Mesendoderm (in vitro differentiated cells): ENCODE data around the gene FAHD1.

ENCODE experiments used
- DNase-seq: peaks from one replicate; pipeline ENCODE4 v3.0.0; 2013
- H2AK5ac ChIP-seq: 2 replicates; pipeline ENCODE4 v1.6.1; 2013; ENCODE audit warnings: low read length, inconsistent platforms
- H2BK120ac ChIP-seq: 2 replicates; pipeline ENCODE4 v1.6.1; 2013; ENCODE audit warnings: low read depth, mild to moderate bottlenecking, low read length, moderate library complexity, mixed read lengths
- H2BK15ac ChIP-seq: replicated peaks from 2 replicates; pipeline ENCODE4 v1.6.1; 2013; ENCODE audit warnings: low read depth, mild to moderate bottlenecking, moderate library complexity
- H2BK5ac ChIP-seq: 2 replicates; pipeline ENCODE4 v1.6.1; 2013; ENCODE audit warnings: low read length, inconsistent platforms
- H3K18ac ChIP-seq: 2 replicates; pipeline ENCODE4 v1.6.1; 2013; ENCODE audit warnings: mild to moderate bottlenecking, low read length, mixed read lengths
- H3K23ac ChIP-seq: one replicate; pipeline ENCODE4 v1.6.1; 2013; ENCODE audit warnings: low read length
- H3K27ac ChIP-seq: 2 replicates; pipeline ENCODE4 v1.5.1; 2013; ENCODE audit warnings: low read depth, mild to moderate bottlenecking, inconsistent platforms, low read length, moderate library complexity
- H3K27me3 ChIP-seq: 2 replicates; pipeline ENCODE4 v1.6.1; 2013; ENCODE audit warnings: low read length, control low read depth, mild to moderate bottlenecking, inconsistent platforms; ENCODE audit not compliant: insufficient read depth, poor library complexity
- H3K36me3 ChIP-seq: 2 replicates; pipeline ENCODE4 v1.6.1; 2013; ENCODE audit warnings: low read length, inconsistent platforms; ENCODE audit not compliant: control insufficient read depth, insufficient read depth
- H3K4ac ChIP-seq: one replicate; pipeline ENCODE4 v1.6.1; 2013; ENCODE audit warnings: low read depth, mild to moderate bottlenecking, low read length, moderate library complexity
- H3K4me1 ChIP-seq: 2 replicates; pipeline ENCODE4 v1.6.1; 2013; ENCODE audit warnings: low read depth, low read length, inconsistent platforms; ENCODE audit not compliant: control insufficient read depth
- H3K4me2 ChIP-seq: 2 replicates; pipeline ENCODE4 v1.6.1; 2013; ENCODE audit warnings: low read length
- H3K4me3 ChIP-seq: 2 replicates; pipeline ENCODE4 v1.5.1; 2013; ENCODE audit warnings: mild to moderate bottlenecking, low read length
- H3K56ac ChIP-seq: one replicate; pipeline ENCODE4 v1.6.1; 2013; ENCODE audit warnings: low read length
- H3K79me1 ChIP-seq: 2 replicates; pipeline ENCODE4 v1.6.1; 2013; ENCODE audit warnings: low read length, inconsistent platforms
- H3K79me2 ChIP-seq: 2 replicates; pipeline ENCODE4 v1.6.1; 2013; ENCODE audit warnings: mild to moderate bottlenecking, low read length; ENCODE audit not compliant: control insufficient read depth, insufficient read depth
- H3K9ac ChIP-seq: 2 replicates; pipeline ENCODE4 v1.6.1; 2013; ENCODE audit warnings: low read length, inconsistent platforms
- H4K5ac ChIP-seq: one replicate; pipeline ENCODE4 v1.6.1; 2013; ENCODE audit warnings: low read length
- H4K8ac ChIP-seq: one replicate; pipeline ENCODE4 v1.6.1; 2013; ENCODE audit warnings: low read depth, mild to moderate bottlenecking, control low read depth, low read length, moderate library complexity
- WGBS: extraction: QIAGEN DNeasy Blood & Tissue Kit; methylation state at CpG from one replicate; pipeline ENCODE4 v1.1.7; 2013; ENCODE audit warnings: low lambda C conversion rate, missing lambda C conversion rate; ENCODE audit not compliant: insufficient coverage; ENCODE audit errors: extremely low coverage; 5-methylcytosine and 5-hydroxymethylcytosine counted together

The FAHD1 gene

DNA sequence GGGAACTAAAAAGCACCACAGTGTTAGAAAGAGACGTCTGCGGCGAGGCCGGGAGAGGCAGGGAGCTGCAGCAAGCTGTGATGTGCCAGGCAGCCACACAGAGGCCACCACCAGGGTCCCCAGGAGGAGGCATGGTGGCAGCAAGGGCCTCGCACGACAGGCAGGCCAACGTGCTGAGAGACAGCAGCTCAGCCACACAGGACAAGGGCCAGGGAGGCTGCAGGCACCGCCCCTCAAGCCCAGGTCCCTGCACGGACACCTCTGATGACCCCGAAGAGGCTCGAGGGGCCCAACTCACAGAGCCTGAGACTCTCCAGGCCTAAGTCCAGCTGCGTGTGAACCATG, 6.1 kb upstream of the FAHD1 start:
- Histone ChIP-seq H3K23ac (no peak overlapping the region), H4K8ac (no peak overlapping the region), H3K4me2 (no peak overlapping the region), H3K4ac (no peak overlapping the region), H3K4me3 (no peak overlapping the region), H3K36me3 (no peaks in the 10 kb centered on the region), H2BK5ac (no peak overlapping the region), H3K27me3 (no peaks in the 10 kb centered on the region), H3K79me1 (no peaks in the 10 kb centered on the region), H3K4me1 (no peaks in the 10 kb centered on the region), H3K9ac (no peak overlapping the region), H2BK120ac (no peak overlapping the region), H3K27ac (no peak overlapping the region), H2BK15ac (no peak overlapping the region), H3K56ac (no peak overlapping the region), H4K5ac (no peak overlapping the region), H2AK5ac (no peak overlapping the region), H3K18ac (no peak overlapping the region), H3K79me2 (no peaks in the 10 kb centered on the region)
- no CpG with 5 or more reads among the region's 12 CpGs for WGBS
- DNase-seq = no peak

DNA sequence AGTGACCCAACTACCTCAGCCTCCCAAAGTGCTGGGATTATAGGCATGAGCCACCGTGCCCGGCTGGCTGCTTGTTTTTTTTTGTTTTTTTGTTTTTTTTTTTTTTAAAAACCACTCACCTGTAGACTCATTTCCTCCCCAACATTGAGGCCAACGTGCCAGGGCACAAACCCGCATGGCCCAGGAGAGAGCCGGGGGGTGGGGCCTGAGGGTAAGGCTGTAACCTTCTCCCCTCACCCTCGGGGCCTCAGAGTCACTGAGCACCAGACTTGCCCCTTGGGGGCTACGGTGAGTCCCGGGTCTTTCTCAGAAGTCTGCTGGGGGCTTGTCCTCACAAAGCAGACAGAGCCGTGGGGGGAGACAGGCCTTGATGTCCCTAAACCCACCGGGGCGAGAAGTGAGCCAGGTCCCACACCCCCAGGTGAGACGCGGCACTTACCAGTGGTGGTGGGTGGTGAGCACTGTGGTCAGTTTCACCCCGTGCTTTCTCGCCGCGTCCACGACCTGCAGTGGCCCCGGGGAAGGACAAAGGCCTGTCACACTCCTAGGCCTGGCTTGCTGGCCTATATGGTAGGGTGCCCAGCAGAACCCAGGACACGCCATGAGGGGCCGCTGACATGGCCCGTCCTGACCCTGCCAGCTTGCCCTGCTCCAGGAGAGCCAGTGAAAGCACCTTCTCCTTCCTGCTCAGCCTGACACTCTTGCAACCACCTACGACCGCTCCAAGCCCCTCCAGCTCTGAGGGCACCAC, 5.0 kb upstream of the FAHD1 start:
- no CpG with 5 or more reads among the region's 24 CpGs for WGBS
- H2BK5ac ChIP-seq = no peak overlapping the region
- no peak overlapping the region for H2AK5ac ChIP-seq
- H3K23ac ChIP-seq = no peak overlapping the region
- H2BK120ac ChIP-seq = no peak overlapping the region
- H2BK15ac ChIP-seq = no peak overlapping the region
- no peaks in the 10 kb centered on the region for H3K27me3 ChIP-seq
- no peak overlapping the region for H3K9ac ChIP-seq
- H4K5ac ChIP-seq = no peak overlapping the region
- H3K36me3 ChIP-seq = no peaks in the 10 kb centered on the region
- no peaks in the 10 kb centered on the region for H3K4me1 ChIP-seq
- no peak for DNase-seq
- no peak overlapping the region for H3K27ac ChIP-seq
- H3K4me2 ChIP-seq = no peak overlapping the region
- no peaks in the 10 kb centered on the region for H3K79me2 ChIP-seq
- no peak overlapping the region for H3K4me3 ChIP-seq
- no peak overlapping the region for H3K56ac ChIP-seq
- H4K8ac ChIP-seq = no peak overlapping the region
- no peak overlapping the region for H3K18ac ChIP-seq
- H3K79me1 ChIP-seq = no peaks in the 10 kb centered on the region
- H3K4ac ChIP-seq = no peak overlapping the region

DNA sequence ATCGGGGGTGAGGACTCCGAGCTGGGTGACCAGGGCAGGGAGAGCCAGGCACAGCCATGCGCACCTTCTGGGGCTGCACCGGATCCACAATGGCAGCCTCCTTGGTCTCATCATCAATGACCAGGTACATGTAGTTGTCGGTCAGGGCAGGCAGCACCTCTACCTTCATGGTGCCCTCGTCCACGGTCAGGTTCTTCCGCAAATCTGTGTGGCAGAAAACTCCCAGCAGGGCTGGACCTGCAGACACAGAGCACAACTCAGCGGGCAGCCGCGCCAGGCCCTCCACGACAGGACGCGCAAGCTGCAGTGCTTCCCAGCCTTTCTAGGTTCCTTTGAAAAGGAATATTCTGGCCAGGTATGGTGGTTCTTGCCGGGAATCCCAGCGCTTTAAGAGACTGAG, 4.2 kb upstream of the FAHD1 start:
- Histone ChIP-seq H3K27ac (no peak overlapping the region), H2BK120ac (no peak overlapping the region), H3K56ac (no peak overlapping the region), H3K4me1 (no peaks in the 10 kb centered on the region), H3K79me2 (no peaks in the 10 kb centered on the region), H4K8ac (no peak overlapping the region), H2BK5ac (no peak overlapping the region), H3K4me2 (no peak overlapping the region), H4K5ac (no peak overlapping the region), H3K18ac (no peak overlapping the region), H2AK5ac (no peak overlapping the region), H3K27me3 (no peaks in the 10 kb centered on the region), H3K36me3 (no peaks in the 10 kb centered on the region), H3K4ac (no peak overlapping the region), H3K79me1 (peaks cover 4% of the 10 kb centered on the region), H3K9ac (no peak overlapping the region), H2BK15ac (no peak overlapping the region), H3K4me3 (no peak overlapping the region), H3K23ac (no peak overlapping the region)
- DNase-seq = no peak
- WGBS = no CpG with 5 or more reads among the region's 16 CpGs

DNA sequence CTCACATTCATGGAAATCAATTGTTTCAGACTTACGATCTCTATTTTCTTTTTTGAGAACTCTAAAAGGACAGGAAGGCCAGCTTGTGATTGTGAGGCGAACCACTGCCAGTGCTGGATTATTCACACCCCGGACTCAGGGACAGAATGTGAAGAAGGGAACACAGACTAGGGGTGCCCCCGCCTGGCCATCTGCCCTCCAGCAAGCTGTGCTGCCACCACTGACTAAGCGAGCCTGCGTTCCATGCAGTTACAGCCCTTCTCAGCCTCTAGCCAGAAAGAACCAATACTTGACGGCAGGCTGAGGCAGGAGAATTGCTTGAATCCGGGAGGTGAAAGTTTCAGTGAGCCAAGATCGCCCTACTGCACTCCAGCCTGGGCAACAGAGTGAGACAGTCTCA, 3.2 kb upstream of the FAHD1 start:
- Histone ChIP-seq H3K79me1 (peaks cover 4% of the 10 kb centered on the region), H3K27me3 (no peaks in the 10 kb centered on the region), H3K4ac (no peak overlapping the region), H4K8ac (no peak overlapping the region), H3K23ac (no peak overlapping the region), H3K4me3 (no peak overlapping the region), H3K27ac (no peak overlapping the region), H2BK15ac (no peak overlapping the region), H4K5ac (no peak overlapping the region), H3K4me1 (no peaks in the 10 kb centered on the region), H3K36me3 (no peaks in the 10 kb centered on the region), H2BK120ac (no peak overlapping the region), H3K56ac (no peak overlapping the region), H2AK5ac (no peak overlapping the region), H3K79me2 (no peaks in the 10 kb centered on the region), H3K9ac (no peak overlapping the region), H3K18ac (no peak overlapping the region), H2BK5ac (no peak overlapping the region), H3K4me2 (no peak overlapping the region)
- peak; percentile 71 for DNase-seq
- no CpG with 5 or more reads among the region's 9 CpGs for WGBS

DNA sequence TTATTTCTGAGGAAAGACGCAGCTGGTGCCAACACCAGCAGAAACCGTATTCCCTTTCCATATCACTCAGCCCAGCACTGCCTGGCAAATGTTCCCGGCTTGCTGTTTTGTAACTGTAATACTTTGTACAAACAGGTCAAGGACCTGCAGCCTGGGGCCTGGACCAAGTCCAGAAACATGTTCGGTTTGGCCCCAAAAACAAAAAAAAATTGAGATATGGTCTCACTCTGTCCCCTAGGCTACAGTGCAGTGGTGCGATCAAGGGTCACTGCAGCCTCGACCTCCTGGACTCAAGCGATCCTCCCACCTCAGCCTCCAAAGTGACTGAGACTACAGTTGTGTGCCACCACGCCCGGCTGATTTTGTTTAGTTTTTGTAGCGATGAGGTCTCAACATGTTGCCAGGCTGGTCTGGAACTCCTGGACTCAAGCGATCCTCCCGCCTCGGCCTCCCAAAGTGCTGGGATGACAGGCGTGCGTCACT, 1.6 kb upstream of the FAHD1 start:
- Histone ChIP-seq H3K9ac (peak overlapping the region; percentile 66), H3K4me3 (no peak overlapping the region), H2BK15ac (no peak overlapping the region), H2AK5ac (no peak overlapping the region), H3K27me3 (no peaks in the 10 kb centered on the region), H3K79me1 (peaks cover 9% of the 10 kb centered on the region), H3K79me2 (peaks cover 2% of the 10 kb centered on the region), H4K5ac (no peak overlapping the region), H3K56ac (no peak overlapping the region), H3K23ac (no peak overlapping the region), H2BK120ac (no peak overlapping the region), H3K4ac (no peak overlapping the region), H3K36me3 (no peaks in the 10 kb centered on the region), H4K8ac (no peak overlapping the region), H3K4me1 (no peaks in the 10 kb centered on the region), H3K18ac (no peak overlapping the region), H3K27ac (no peak overlapping the region), H3K4me2 (peak overlapping the region; percentile 79), H2BK5ac (no peak overlapping the region)
- WGBS = no CpG with 5 or more reads among the region's 15 CpGs
- DNase-seq = no peak
